HG03460 (cell line): ENCODE data around the gene ATF6.

Experiments used
- ATAC-seq: cut with Tn5 transposase; IDR thresholded peaks from one replicate; pipeline ENCODE4 v1.9.1; 2021; ENCODE audit not compliant: unreplicated experiment

The ATF6 gene

DNA sequence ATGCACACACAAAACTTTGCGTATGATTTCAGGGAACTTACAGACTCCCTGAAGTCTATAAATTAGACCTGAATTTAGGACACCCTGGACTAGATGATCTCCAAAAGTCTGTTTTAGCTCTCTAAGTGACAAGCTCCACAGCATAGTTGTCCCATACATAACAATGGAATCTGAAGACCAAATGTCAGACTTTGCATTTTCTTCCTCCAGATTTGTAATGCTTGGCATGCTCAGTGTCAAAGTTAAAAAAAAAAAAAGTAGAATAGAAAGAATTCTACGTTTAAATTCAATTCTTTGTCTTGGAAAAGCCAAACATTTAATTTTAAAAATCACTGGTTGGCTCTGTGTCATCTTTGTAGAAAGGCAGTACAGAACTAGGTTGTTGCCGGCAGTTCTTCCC lies 190.8 kb downstream of the ATF6 start:
- no peak for ATAC-seq

DNA sequence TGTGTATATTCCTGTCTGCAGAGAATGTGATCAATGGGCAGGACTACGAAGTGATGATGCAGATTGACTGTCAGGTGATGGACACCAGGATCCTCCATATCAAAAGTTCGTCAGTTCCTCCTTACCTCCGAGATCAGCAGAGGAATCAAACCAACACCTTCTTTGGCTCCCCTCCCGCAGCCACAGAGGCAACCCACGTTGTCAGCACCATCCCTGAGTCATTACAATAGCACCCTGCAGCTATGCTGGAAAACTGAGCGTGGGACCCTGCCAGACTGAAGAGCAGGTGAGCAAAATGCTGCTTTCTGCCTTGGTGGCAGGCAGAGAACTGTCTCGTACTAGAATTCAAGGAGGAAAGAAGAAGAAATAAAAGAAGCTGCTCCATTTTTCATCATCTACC lies 192.3 kb downstream of the ATF6 start:
- no peak for ATAC-seq

DNA sequence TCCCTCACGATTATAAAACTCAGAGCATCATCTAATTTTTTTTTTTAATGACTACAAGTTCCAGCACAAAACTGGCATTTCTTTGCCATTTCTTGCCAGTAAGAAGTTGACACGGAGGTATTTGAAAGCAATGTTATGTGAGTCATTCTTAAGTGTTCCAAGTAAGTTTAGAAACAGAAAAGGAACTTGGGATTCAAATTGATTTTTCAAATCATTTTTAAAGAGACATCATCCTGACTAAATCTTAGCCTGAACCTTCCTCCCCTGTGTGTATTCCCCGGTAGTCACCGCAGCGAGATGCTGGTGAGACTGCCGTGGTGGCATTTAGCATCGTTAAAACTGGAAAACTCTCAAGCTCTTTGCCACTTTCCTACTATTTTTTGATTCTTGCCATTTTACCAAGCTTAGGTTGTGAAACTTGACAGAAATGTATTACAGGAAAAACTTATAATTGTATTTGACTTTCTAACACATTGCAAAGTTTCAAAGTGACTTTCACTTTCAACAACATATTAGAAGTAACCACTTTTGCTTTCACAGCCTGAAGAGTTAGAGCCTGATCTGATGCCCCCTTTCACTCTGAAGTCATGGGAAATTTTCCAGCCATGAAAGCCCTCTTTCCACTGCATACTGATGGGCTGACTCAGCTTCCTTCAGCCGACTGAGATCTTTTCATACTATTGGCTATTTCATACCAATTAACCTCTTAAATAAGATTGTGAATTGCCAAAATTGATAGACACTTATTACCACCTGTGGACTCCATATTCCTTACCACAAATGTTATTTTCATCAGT lies 196.2 kb downstream of the ATF6 start:
- peak; percentile 82 for ATAC-seq

DNA sequence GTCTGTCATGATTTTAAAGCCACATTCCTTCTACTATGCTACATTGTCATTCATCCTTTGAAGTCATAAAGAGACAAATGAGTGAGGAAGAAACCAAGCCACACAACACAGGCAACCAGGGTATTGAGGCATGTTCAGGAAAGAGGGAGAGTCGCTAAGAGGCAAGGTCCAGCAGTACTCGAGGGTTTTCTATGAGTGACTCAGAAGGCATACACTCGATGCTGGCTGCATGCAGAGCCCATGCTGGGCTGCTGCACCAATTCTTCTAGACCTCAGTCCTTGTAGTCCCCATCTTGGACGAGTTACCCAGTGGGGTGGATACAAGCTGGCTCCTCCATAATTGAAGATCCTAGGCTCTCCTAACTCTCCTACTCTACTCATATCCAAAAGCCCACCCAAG lies 199.9 kb downstream of the ATF6 start:
- ATAC-seq, result no peak

DNA sequence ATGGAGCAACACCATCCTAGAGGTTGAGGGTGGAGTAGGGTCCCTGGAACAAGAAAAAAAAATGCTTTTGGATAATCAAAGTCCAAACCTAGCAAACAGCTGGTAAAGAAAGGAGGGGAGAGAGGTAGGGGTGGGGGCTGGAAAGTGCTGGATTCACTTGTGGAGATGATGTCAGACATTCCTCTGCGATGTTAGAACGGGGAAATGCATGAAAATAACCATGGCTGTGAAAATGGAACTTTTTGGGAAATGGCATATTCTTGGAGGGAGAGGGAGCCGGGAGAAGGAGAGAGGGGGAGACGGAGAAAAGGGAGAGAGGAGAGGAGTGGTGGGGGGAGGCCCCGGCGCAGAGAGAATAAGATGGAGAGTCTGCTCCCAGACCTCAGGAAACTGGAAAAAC lies 203.9 kb downstream of the ATF6 start:
- no peak for ATAC-seq

DNA sequence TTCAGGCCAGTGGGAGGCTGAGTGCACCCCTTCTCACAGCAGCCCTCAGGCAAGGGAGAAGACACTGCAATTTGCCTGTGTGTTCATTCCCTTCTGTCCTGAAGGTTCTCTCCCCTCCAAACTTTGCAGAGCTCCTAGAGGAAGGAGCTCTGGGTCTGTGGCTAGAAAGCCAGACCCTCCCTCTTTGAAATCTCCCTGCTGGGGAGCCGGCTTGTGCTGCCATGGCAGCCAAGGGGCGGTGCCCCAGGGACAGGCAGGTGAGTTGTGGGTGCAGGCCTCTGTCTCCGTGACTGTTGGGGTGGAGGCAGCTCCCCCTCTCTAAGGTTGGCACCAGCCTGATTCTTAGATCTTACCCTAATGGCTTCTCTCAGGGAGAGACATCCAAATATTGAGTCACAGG lies 204.5 kb downstream of the ATF6 start:
- ATAC-seq, result no peak

DNA sequence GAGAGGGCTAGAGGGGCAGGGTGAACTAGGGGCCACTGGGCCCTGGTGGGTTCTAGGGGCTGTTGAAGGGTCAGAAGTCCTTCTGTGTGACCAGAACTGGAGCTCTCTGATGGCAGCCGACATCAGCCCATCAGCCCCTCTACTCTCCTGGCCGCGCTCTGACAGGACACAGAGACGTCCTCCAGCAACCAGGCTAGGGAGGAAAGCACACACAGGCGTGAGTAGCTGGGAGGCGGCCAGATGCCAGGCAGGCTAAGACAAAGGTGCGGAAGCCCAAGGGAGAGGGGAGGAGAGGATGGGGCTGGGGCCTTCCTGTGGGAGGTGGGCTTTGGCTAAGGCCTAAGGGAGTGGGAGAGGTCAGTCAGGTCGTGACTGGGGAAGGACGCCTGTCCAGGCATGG lies 206.7 kb downstream of the ATF6 start:
- no peak for ATAC-seq

DNA sequence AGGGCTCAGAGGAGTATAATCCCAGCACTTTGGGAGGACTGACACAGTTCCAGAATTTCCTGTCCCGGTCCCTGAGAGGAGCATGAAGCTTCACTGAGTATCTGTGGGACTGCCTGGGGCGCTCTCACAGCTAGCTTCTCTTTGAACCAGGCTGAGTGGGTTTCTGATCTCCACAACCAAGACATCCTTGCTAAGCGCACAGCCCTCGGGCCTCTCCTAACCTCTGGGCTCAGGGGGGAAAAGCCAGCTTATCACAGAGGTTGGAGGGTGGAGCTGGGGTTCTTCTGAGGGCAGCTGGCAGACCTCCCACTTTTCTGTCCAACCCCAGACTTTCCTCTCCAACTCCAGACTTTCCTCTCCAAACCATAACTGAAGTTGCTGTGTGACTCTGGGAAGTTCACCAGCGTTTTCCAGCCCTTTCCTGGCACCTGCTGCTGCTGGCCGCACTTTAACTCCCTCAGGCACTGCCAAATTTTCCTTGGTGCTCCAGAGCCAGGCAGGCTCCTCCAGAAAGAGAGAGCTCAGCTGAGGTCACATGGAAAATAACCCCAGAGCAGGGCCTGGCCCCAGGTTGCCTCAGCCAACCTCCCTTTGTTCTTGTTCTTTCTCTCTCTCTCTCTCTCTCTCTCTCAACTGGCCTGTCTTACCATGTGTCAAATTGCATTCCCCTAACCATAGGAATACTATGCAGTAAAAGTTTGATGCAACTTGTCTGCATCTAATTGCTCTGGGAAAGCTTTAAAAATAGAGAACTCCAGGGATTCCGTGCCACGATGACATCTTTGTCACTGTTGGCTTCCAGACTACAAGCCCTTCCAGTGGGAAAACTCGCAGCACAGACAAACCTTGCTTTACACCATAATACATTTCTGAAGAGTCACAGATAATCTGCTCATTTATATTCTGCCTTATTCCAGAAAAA lies 208.1 kb downstream of the ATF6 start:
- no peak for ATAC-seq

DNA sequence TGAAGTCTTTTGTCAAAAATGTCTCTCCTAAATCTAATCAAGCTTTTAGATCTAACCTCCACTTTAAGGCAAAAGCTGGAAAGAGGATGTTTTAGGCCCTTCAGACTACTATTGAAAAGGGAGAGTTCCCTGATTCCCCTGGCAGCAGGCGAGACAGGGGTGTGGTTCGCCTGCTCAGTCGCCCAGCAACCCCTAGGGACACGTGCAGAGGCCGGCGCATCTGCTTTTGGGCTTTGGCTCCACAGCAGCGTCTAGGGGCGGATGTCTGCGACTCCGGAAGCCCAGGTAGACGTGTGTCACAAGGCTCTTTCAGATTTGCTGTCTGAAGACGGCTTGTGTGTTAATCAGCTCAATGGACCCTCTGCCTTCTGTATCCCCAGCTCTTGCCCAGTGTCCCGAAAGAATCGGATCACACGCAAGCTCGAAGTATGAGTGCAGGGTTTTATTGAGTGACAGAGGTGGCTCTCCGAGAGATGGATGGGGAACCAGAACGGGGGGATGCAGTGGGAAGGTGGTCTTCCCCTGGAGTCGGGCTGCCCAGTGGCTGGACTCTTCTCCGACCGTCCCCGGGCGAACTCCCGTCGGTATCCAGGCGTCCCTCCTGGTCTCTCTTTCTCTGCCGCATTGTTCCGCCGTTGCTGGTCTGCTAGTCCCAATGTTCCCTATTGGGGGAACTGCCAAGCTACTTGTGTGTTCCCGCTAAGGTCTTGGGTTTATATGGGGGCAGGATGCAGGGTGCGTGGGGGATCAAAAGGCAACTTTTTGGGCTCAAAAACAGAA lies 212.1 kb downstream of the ATF6 start:
- no peak for ATAC-seq

DNA sequence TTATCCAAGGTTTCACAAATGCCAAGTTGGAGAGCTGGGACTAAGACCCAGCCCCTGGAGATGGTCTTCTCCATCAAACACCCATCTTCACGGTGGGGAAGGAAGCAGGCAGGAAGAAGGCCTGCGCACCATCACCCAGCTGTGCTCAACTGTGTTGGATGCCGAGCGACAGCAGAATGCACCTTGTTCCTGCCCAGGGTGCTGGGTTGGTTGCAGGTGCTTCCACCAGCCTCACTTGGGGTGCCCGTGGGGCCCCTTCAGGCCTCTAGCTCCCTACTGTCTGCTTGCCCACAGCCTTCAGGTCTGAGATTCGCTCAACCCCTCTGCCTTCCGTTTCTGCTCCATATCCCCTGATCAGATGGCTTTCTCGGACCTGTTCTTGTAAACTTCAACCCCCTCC lies 215.0 kb downstream of the ATF6 start:
- no peak for ATAC-seq

DNA sequence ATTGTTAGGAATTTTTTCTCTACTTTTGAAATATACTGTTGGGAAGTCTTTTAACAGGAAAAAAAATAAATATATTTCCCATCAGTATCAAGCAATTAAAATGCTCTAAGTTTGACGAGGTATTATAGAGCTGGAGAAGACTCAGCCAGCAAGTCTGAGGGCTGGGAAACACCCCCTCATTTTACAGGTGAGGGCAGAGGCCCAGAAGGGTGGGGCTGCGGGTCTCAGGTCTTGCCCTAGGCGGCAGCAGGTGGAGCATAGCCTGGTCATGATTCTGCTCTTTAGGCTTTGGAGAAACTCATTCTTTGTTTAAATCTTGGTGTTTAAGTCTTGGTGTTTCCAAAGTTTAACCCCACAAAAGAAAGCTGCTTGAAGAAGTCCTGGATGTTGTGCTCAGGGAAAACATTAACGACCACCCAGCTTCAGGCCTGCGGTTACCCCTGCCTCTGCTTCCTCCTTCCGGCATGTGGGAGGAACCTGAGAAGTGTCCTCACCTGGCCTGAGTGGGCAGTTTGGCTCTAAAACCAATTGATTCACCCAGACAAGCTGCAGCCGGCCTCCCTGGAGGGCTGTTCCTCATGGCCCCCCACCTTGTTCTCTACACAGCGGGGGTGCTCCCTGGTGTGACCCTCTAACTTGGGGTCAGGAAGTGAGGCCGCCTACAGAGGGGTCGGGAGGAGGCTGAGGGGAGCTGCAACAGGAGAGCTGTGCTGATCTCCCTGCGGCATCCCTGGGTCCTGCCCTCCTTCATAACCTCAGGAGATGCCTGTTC lies 215.8 kb downstream of the ATF6 start:
- no peak for ATAC-seq

DNA sequence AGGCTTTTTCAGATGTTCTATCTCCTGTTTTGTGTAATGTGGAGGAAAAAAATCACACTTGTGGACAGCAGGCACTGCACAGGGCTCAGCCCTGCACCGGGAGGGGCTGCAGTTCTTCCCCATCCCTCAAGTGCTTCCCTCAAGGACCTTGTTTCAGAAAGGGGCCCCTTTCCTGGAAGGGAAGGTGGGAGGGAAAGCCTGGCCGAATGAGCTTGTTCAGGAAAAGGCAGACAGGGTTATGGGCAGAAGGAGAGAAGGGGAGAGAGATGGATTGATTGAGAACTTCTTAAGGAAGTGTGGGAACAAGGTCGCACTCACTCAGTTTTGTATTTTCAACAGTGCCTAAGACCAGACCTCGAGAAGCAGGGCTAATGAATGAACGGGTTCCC lies 216.4 kb downstream of the ATF6 start:
- ATAC-seq, result no peak

DNA sequence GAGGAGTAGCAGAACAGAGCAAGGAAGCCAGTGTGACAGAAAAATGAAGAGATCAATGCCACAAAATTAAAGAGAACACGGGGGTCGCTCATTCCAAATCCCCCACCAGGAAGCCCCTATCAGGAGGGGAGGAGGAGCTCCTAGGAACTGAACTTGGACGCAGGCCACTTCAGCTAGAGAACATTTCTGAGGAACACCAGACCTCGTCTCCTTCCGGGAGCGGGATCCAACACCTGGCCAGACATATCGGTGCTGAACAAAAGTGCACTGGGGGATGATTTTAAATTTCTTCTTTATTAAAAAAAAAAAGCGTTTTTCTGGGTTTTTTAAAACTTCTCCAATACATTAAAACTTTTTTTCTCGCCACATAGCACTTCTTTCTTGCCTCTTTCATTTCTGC lies 216.8 kb downstream of the ATF6 start:
- no peak for ATAC-seq

DNA sequence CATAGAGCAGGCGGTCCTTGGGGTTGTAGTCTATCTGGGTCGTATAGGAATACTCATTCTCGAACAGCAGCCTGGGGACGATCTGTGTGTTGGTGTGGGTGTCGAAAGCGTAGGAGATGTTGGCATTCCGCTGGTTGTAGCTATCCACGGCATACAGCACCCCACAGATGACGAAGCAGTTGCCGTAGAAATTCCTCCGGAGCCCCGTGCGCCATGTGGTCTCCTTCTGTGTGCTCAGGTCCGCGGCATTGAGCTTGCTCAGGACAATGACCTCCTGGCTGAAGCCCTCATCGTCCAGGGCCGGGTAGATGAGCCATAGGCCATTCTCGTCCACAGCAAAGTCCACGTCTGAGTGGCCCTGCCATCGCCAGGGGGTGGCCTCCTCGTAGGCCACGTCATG lies 217.6 kb downstream of the ATF6 start:
- ATAC-seq, result no peak

DNA sequence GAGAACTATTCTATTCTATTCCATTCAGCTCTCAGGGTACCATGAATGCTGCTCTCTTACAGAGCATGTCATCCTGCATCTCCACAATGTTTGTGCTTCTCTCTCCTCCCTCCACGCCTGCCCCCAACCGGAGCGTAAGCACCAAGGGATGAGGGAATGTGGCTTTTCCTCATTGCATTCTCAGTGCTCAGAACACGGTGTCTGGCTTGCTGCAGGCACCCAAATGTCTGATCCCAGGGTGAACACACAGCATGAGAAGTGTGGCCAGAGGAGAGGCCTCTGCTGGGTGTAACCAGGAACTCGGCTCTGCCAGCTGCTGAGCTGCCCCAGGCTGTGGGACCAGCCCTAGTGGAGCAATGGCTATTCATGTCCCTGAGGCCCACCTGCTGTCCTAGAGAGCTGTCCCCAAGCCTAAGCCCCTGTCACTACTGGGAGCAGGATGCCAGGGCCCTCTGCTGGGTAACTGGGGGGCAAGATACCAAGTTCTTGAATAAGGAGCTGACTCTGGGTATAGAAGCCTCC lies 219.2 kb downstream of the ATF6 start:
- no peak for ATAC-seq

DNA sequence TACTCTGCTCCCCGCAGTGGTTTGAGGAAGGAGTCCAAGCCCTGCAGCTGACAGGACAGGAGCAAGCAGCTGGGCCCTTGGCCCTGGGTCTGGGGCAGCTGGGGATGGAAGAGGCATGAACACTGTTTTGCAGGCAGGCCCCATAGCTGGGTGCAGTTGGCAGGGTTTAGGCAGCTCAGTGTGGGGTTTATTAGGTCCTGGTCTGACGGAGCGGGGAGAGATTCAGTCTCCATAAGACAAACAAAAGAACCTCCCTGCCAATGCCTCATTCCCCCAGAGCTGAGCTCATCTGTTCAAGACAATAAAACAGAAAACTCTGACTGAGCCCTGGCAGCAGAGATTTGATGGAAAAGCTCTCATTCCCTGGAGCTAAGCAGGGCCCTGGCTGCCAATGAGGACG lies 220.2 kb downstream of the ATF6 start:
- no peak for ATAC-seq

DNA sequence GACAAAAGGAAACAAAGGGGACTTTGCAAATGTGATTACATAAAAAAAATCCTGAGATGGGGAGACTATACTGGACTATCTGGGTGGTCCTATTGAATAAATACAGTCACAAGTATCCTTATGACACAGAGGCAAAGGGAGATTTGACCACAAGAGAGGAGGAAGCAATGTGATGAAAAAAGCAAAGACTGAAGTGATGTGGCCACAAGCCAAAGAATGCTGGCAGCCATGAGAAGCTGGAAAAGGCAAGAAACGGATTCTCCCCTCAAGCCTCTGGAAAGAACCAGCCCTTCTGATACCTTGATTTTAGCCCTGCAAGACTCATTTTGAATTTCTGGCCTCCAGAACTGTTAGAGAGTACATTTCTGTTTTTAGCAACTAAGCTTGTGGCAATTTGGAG lies 221.2 kb downstream of the ATF6 start:
- no peak for ATAC-seq

DNA sequence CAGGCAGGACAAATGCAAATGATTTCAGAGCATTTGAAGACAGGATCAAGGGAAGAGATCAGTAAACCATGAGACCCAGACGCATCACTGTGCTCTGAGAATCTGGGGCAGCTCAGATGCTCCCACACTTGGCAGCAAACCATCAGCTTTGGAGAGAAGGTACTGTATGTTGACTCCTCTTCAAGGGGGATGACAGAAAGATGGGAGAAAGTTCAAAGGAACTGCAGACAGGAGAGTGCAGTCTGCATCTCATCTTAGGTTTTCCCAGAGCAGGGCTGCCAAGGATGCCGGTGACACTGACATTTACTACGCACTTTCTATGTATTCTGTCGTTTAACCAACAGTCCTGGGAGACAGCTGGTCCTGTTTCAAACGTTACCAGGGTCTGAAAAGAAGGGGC lies 221.8 kb downstream of the ATF6 start:
- no peak for ATAC-seq

DNA sequence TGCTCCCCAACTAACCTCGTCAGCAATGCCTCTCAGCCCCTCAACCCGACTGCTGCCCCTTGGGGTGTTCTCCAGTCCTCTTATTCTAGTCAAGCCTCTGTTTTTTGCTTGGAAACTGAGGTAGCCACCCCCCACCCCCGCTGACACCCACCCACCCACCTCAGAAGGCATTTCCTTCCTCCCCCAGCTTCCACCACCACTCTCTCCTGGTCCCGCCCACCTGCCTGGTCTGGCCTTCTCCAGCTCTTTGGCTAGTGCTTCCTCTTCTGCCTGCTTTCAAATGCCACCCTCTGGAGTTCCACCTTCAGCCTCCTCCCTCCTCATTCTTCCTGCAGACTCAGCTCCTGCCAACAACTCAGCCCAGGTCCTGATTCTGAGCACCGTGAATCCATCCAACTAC lies 222.3 kb downstream of the ATF6 start:
- ATAC-seq, result no peak

DNA sequence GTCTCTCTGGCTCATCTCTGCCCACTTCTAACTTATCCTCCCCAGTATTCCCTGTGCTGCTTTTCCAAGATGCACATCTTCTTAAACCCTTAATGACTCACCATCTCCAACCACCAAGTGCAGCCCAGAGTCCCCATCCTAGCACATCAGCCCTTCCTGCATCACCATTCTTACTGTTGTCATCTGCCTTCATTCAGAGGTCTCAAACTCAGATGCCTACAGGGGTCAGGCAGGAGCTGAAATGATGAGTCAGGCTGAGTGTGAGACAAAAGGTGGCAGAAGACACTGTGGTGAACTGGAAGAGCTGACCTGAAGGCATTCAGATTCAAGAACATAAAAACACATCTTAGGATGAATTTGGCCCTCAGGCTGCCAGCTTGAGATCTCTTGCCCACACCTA lies 223.0 kb downstream of the ATF6 start:
- ATAC-seq, result no peak

DNA sequence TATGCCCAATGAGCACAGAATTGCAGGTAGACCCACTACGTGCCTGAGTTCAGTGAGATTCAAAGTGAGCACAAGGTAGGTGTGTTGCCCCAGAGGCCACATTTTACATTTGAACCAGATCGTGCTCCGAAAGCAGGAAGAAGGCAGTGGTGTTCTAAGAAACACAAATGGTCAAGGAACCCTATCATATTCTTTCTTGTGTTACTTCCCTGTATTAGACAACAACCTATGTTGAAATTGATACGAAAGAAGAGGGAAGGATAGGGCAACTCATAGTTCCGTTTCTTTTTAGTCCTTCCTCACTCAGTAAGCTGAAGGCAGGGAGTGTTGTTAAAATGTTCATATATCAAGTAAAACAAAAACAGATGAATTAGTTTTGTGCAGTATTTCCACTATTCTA lies 223.7 kb downstream of the ATF6 start:
- no peak for ATAC-seq
